NK-92 (cell line): ENCODE data around the gene XCR1.
"Not testable (repeated sequence)": the region's sequence is repeated elsewhere in the genome, so short reads cannot be mapped to it uniquely, and the experiment has no call there.

Experiments used
- DNase-seq: peaks from one replicate; lab custom pipeline; 2025; ENCODE audit not compliant: unreplicated experiment; lab: John Stamatoyannopoulos, UW

The XCR1 gene

DNA sequence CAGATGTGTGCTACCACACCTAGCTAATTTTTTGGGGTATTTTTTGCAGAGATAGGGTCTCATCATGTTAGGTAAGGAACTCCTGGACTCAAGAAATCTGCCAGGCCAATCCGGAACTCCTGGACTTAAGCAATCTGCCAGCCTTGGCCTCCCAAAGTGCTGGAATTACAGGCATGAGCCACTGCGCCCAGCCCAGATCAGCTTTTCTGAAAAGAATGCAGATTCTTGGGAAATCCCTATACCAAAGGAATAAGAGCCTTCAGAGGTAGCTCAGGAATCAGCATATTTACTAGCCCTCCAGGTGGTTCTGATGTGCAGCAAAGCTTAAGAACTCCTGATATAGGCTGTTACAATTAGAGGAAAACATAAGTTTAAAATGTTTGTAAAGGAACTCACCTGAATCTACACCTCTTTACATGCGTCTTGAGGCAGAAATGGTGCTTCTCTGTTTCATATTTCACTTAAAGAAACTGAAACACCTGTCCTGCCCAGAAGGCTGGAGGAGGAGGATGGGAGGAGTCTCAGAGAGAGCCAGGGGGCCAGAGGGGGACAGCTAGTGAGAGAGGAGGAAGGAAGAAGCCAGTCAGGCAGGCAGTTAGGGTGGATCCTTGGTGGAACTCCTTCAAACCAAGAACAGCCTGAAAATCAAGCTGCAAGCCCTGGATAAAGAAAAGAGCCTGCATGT, at the start of gene XCR1:
XCR1 (minus strand) TSS at position 463 of the 685 bp plus-strand sequence. CDS start 5,536 bp downstream, outside the sequence.
- no peak for DNase-seq

DNA sequence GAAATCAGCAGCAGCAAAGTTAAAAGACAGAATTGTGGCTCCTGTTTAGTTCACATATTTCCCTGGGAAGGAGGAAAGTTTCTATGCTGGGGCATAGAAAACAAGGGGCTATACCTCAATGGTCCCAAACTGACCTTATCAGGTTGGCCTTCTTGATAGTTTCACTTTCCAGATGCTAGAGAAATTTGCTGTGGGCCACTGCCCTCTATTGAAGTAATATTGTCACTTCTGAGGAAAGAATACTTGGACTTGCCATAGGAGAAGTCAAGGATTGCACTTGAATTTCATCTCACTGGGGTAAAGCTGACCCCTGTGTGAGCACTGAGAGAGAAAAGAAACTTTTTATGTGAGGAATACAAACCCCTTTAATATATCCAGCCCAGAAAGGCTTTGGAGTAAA, 49.3 kb upstream of the XCR1 start:
- DNase-seq = no peak

GRCh38 chr3:46075816-46076215, 48.5 kb upstream of the XCR1 start:
- no peak for DNase-seq

- DNase-seq = no peak
Observed at GRCh38 chr3:46071222-46071858, 44.1 kb upstream of the XCR1 start.

DNA sequence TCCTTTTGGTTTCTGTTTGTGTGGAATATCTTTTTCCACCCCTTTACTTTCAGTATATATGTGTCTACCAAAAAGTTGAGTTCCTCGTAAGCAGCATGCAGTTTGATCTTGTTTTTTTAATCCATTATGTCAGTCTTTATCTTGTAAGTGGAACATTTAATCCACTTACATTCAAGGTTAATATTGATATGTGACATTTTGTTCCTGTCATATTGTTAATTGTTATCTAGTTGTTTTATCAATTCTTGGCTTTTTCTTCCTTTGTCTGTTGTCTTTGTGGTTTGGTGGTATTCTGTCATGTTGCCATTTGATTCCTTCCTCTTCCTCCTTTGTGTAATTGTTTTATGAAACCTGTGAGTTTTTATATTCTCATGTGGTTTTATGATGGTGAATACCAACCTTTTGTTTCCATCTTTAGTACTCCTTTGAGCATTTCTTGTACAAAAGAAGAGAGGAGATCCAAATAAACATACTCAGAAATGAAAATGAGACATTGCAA, 43.4 kb upstream of the XCR1 start:
- DNase-seq = no peak

DNA sequence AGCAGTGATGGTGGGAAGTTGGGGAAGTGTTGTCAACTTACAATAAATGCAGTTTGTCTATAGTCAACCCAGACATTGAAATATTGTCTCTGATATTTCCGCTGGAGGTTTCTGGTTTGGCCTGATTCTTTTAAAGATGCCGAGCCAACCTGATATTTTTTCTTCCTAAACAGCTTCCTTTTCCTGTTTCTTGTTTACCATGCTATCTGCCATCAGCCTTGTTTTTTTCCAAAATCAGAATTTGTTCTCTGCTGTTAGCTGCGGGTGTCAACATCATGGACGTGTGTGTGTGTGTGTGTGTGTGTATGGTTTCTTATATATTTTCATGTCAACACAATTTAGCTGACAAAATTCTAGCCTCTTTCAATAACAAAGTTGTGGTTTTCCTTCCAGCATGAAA, 41.2 kb upstream of the XCR1 start:
- DNase-seq = no peak

DNA sequence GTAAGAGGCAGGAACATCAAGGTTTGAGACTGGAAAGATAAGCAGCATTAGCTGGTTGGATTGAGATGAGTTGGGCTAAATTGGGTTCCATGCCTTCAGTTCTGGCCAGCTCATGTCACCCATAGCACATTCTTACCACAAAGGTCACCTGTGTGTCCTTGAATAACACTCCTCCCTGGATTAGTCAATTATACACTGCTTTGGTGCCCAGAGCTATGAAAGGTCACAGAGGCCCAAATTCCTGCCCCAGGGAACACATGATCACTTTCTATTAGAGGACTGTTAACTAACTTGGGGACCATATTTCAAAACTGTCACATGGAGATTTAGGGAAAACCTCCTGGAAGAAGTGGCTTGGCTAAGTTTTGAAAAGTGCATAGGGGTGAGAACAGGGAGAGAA, 40.1 kb upstream of the XCR1 start:
- DNase-seq = no peak

GRCh38 chr3:46065750-46066256, 38.5 kb upstream of the XCR1 start:
- no peak for DNase-seq

DNA sequence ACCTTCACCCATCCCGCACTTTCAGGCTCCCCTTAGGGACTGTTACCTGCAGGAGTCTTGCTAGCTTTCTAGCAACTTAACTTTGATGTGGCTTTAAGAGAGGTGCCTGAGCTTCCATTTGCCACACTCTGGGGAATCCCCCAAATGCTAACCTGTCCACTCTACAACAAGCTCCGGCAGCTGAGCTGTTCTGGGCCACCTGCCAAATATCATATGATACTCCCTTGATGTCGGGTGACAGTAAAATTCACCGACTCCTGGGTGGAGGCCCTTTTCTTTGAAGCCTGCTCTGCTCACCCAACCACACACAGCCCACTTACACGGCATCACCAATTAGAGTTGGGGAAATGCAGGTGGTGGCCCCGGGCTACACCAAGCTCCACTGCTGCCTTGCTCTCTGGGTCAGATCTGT, 38.0 kb upstream of the XCR1 start:
- DNase-seq = no peak

DNA sequence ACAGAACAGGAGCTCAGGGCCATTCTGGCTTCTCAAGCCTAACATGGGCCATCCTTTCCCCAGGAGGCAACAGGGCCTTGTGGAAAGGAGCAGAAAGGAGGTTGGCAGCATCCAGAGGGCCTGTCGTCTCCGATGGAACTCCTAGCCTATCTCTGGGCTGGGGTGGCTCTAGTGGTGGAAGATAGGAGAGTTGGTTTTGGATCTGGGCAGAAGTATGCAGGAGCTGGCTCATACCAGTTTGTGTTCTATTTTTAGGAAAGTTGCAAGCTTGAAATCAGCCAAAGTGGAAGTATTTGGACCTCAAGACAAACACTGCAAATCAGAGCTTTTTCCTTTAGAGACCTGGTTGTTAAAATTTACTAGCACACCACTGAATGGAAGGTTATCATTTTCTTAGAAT, 35.4 kb upstream of the XCR1 start:
- DNase-seq = no peak

DNA sequence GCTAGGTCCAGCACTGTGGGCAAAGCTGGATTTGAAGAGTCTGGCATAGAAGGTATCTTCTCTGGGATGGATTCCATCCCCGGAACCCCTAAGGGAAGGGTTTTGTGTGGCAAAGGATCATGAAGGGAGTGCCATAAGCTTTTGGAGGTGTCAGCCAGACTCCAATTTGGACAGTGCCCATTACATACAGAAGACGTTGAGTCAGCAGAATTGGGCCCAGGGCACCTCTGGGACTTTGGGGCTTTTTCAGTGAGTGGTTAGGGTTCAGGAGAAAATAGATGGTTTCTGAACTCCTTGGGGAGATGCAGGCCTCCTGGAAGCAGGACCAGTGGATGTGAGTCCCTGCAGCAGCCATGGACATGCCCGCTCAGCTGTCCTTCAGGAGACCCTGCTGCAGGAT, 34.6 kb upstream of the XCR1 start:
- no peak for DNase-seq

GRCh38 chr3:46061108-46061720, 33.9 kb upstream of the XCR1 start:
- DNase-seq = no peak

GRCh38 chr3:46060551-46060950, 33.3 kb upstream of the XCR1 start:
- DNase-seq = no peak

- no peak for DNase-seq
Observed at GRCh38 chr3:46059432-46059831, 32.1 kb upstream of the XCR1 start.

DNA sequence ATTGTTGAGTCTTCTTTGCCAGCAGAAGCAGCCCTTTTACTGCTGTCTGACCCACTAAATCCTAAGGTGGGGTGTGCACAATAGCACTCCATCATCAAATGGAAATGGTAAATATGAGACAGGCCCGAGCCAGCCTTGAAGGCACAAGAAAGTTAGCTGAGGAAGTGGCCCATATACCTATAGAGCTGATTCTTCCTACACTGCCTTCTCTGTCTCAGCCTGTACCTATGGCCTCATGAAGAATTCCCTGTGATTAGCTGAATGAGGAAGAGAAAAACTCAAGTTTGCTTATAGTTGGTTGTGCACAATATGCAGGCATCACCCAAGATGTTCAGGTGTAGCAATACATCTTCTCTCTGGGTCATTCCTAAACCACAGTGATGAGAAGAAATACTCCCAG, 31.7 kb upstream of the XCR1 start:
- DNase-seq = no peak

GRCh38 chr3:46057716-46058115, 30.4 kb upstream of the XCR1 start:
- no peak for DNase-seq

GRCh38 chr3:46056686-46057085, 29.4 kb upstream of the XCR1 start:
- DNase-seq = no peak

DNA sequence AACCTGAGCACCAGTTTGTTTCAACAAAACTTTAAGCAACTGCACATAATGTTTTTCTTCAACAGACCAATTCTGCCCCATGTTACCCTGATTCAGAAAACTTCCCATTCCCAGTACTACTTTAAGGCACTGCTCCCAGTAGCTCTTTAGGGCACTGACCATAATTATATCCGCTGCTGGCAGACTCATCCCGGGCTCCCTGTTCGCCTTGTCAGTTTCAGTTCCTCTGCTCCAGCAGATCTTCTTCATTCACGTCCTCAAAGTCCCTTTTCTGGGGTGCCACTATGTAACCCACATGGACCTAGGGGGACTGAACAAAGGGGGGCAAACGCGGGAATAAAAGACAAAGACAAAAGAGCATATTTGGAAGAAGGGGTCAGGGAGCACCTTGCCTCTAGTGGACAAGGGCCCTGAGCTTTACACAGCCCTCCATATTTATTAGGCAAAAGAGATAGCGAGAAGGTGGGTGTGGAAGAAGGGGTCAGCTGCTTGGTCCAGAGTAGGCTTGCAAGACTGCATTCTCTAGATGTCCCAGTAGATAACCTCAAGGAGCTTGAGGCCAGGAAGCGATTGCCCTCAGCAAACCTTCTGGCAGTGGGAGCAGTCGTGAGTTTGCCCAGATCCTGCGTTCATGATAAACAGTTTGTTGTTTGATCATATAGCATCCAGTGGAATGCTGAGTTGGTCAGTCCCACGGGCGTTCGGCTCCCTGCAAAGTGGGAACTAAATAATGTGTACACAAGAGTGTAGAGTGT, 26.7 kb upstream of the XCR1 start:
- DNase-seq = not testable (repeated sequence)

DNA sequence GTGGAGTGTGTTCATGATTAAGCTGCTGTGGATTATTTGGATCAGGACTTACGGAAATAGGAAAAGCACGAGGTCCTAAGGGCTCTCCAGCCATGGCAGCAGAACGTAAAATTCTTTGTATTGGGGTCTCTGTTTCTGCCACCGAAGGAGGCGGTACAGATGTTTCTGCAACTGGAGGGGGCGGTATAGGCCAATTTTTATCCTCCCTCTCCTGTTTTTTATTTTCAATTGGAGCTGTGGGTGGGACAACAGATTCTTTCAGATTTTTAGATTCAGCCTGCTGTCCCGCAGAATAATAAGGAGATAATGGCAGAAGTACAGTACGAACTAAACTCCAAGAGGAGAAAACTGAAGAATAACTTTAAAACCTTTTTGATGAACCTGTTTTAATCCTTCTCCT, 26.0 kb upstream of the XCR1 start:
- not testable (repeated sequence) for DNase-seq

DNA sequence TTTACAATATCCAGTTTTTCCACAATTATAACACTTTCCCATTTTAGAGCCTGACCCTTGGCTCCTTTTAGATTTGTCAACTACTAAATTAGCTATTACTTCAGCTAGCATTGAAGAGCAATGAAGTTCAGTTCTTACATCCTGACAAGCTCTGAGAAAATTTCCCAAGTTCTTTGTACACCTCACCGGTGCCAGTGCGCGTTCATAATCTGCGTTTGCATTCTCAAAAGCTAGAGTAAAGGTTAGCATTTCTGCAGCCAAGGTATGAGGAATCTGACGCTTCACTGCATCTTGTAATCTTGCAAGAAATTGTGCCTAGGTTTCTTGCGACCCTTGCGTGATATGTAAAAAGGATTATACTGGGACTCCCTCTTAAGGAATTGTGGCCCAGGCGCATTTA, 25.2 kb upstream of the XCR1 start:
- no peak for DNase-seq

GRCh38 chr3:46049093-46049492, 21.8 kb upstream of the XCR1 start:
- DNase-seq = no peak
